HG02798 (cell line): Measurements from ENCODE around the gene PACSIN1.
"Not testable (repeated sequence)": the region's sequence is repeated elsewhere in the genome, so short reads cannot be mapped to it uniquely, and the experiment has no call there.

Experiments used
- ATAC-seq: cut with Tn5 transposase; IDR thresholded peaks from one replicate; pipeline ENCODE4 v1.9.1; 2021; ENCODE audit warnings: mild to moderate bottlenecking; ENCODE audit not compliant: unreplicated experiment, poor library complexity

The PACSIN1 gene

GRCh38 chr6:34483781-34484180 lies 17.9 kb downstream of the PACSIN1 start:
- ATAC-seq, result not testable (repeated sequence)

- ATAC-seq, result no peak
These were observed 18.5 kb downstream of the PACSIN1 start for GRCh38 chr6:34484391-34484790.

DNA sequence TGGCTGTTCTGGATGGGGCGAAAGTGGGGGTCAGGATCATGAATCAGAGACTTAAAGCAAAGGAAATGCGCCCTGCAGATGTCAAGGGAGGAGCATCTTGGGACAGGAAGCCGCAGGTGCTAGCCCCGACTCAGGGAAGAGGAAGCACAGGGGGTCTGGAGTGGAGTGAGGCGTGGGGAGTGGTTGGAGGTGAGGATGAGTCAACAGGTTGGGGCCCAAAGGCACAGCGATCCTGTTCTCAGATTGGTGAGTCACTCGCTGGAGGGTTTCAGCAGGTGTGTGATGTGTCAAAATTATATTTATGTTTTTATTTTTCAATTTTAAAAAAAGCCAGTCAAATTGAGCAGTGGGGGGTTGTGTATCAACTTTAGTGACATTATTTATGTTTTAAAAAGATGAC lies 19.0 kb downstream of the PACSIN1 start:
- ATAC-seq, result no peak

GRCh38 chr6:34485321-34486060 lies 19.6 kb downstream of the PACSIN1 start:
- ATAC-seq, result no peak

DNA sequence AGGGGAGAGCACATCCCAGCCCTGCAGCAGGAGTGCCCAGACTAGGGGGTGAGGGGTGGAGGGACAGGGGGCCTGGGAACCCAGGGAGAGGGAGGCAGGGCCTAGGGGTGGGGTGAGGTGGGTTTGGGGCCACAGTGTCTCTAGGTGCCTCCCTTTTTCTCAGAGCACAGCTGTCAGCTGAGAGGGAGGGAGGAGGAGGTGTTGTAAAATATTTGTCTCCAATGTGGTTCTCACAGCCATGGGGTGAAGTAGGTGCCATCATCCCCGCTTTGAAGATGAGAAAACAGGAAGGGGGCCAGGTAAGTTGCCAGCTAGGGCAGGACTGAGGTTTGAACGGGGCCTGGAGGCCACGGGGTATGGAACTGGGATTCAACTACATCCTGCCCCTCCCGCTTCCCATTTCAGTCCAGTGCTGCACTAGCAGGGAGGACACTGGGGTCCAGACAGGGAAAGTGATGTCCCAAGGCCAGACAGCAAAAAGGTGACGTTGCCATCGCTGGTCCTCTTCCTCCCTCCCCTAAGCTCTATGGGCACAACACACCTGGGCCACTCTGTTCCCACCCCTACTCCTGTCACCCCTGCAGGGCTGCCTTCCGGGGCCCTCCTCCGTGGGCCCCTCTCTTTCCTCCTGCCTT lies 20.3 kb downstream of the PACSIN1 start:
- ATAC-seq, result no peak

GRCh38 chr6:34486886-34487285 lies 21.0 kb downstream of the PACSIN1 start:
- not testable (repeated sequence) for ATAC-seq

GRCh38 chr6:34487536-34487935 lies 21.7 kb downstream of the PACSIN1 start:
- no peak for ATAC-seq

DNA sequence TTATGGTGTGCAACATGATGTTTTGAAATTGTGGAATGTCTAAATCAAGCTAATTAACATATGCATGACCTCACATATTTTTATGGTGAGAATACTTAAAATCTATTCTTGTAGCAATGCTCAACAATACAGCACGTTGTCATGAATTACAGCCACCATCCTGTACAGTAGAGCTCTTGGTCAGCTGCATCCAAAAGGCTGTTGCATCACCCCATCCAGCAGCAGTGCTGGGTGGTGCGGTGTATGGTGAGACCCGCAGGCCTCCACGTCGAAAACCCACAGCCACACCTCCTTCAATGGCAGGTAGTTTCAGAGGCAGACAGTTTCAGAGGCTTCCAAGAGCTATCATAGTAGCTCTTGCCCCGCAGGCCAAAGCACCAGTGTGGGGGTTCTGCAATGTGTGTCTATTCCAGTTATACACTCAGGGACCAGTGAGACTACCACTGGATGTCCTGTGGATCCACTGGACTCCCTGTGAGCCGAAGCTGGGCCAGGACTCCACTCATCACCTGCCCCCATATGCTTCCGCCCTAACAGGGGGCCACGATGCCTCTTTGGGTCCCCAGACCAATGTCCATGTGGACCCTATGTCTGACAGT lies 23.4 kb downstream of the PACSIN1 start:
- ATAC-seq, result no peak

GRCh38 chr6:34490390-34491090 lies 24.7 kb downstream of the PACSIN1 start:
- no peak for ATAC-seq

- no peak for ATAC-seq
These were observed 25.2 kb downstream of the PACSIN1 start for GRCh38 chr6:34491091-34491430.

DNA sequence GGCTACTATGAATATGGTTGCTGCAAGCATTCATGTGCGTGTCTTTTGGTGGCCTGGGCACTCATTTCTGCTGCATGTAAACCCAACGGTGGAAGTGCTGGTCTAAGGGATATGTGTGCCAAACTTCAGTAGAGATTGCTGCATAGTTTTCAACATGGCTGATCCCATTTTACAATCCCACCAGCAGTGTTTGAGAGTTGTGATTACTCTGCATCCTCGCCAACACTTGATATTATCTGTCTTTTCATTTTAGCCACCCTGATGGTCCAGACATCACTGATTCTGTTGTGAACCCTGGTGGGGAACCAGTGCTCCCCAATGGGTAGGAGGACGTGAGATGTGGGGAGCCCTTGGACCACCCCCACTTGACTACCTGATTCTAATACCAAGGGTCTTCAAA lies 27.5 kb downstream of the PACSIN1 start:
- no peak for ATAC-seq

- no peak for ATAC-seq
These were observed 29.1 kb downstream of the PACSIN1 start for GRCh38 chr6:34494973-34495372.

GRCh38 chr6:34496103-34496685 lies 30.3 kb downstream of the PACSIN1 start:
- no peak for ATAC-seq

DNA sequence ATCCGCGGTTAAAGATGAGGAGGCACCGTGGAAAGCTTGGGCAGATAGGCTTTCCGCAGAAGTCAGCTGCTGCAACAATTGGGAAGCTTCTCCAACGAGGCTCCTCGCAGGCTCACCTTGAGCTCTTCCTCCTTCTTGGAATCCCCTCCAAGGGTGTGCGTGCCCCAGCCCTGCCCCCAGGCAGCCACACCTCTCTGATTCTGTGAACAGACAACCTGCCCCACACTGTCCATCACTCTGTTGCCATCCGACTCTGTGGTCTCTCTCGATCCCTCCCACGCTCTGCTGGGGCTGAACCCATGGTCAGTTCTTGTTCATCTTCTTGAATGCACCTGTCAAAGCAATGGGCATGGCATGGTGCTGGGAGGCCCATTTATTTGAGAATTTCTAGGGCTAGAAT lies 31.5 kb downstream of the PACSIN1 start:
- ATAC-seq, result no peak

DNA sequence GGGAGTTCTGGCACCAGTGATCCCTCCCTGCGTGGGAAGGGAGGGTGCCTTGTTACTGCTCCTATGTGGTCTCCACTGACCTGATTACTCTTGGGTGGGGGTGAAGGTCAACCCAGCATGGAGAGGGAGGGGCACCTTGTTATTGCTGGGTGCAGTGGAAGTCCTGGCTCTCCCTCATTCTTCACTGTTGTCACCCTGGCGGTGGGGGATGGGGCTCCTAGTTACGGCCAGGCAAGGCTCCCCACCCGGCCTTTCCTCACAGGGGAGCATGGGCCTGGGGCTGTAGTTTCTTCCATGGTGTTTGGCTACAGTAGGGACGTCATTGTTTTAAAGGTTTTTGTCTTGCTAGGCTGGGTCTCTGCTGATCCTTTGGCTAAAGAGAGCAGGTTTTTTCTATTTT lies 40.8 kb downstream of the PACSIN1 start:
- no peak for ATAC-seq

GRCh38 chr6:34508425-34508824 lies 42.5 kb downstream of the PACSIN1 start:
- ATAC-seq, result no peak

GRCh38 chr6:34509782-34510181 lies 43.9 kb downstream of the PACSIN1 start:
- ATAC-seq, result no peak

- no peak for ATAC-seq
These were observed 44.4 kb downstream of the PACSIN1 start for GRCh38 chr6:34510299-34510698.

GRCh38 chr6:34511214-34511914 lies 45.5 kb downstream of the PACSIN1 start:
- ATAC-seq, result no peak
